NB4 (cell line): ENCODE data around the gene B3GNT7.

Experiments
- POLR2A ChIP-seq: IDR thresholded peaks from 2 replicates; pipeline ENCODE4 v1.6.1; 2011; ENCODE audit warnings: mild to moderate bottlenecking; ENCODE audit not compliant: insufficient read length; ENCODE audit errors: extremely low read depth
- TF ChIP-seq, protein P1 (sequence below): IDR thresholded peaks from one replicate; pipeline ENCODE4 v1.5.1; 2012; ENCODE audit warnings: low read depth, low read length

DNA sequence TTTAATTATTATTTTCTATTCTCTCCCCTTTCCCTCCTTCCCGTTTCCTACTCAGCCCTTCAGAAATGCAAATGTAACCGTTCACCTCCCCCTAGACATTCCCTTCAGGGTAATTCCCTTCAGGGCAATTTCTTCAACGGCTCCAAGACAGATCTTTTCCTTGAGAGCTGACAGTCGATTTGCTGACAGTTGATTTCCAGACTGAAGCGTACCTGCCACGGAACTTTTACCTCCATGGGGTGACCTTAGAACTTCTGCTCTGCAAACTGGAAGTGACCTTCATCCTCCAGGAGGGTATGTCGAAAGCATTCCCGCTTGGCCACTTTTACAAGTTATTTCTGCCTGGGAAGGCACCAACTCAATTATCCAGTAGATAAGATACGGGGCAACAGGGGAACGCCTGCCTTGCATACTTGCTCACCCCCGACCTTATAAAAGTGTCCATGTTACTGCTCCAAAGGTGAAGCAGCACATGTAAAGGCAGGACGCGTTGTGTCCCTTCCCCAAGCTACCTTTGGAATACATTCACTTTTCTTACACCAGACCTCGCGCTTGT lies 18.5 kb downstream of the B3GNT7 start:
- TF ChIP-seq POLR2A = no peak
- TF ChIP-seq, protein P1, sequence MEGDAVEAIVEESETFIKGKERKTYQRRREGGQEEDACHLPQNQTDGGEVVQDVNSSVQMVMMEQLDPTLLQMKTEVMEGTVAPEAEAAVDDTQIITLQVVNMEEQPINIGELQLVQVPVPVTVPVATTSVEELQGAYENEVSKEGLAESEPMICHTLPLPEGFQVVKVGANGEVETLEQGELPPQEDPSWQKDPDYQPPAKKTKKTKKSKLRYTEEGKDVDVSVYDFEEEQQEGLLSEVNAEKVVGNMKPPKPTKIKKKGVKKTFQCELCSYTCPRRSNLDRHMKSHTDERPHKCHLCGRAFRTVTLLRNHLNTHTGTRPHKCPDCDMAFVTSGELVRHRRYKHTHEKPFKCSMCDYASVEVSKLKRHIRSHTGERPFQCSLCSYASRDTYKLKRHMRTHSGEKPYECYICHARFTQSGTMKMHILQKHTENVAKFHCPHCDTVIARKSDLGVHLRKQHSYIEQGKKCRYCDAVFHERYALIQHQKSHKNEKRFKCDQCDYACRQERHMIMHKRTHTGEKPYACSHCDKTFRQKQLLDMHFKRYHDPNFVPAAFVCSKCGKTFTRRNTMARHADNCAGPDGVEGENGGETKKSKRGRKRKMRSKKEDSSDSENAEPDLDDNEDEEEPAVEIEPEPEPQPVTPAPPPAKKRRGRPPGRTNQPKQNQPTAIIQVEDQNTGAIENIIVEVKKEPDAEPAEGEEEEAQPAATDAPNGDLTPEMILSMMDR = no peak
